Peyer's patch (tissue), 4 donors: ENCODE data around the gene KDM2B. TPM values are rescaled to one million over a fixed set of nuclear protein-coding genes. Genes with fewer than 3 reads are reported as not detected.
"Not testable (repeated sequence)": the region's sequence is repeated elsewhere in the genome, so short reads cannot be mapped to it uniquely, and the experiment has no call there.

Source experiments
- DNase-seq, 3 donors: peaks; one replicate each; pipeline ENCODE4 v3.0.0-alpha.2; 2017 to 2019
- H3K27ac ChIP-seq, 4 donors: fragments of 200-600 bp; sonication (generic); one replicate each; pipeline ENCODE4 v1.5.1; 2016 to 2019
- H3K27me3 ChIP-seq, 2 donors: fragments of 200-600 bp; sonication (generic); one replicate each; pipeline ENCODE4 v1.5.1; 2019
- H3K36me3 ChIP-seq, 3 donors: fragments of 200-600 bp; sonication (generic); one replicate each; pipeline ENCODE4 v1.5.1; 2016 to 2019
- H3K4me1 ChIP-seq, 4 donors: fragments of 200-600 bp; sonication (generic); one replicate each; pipeline ENCODE4 v1.5.1; 2016 to 2019
- H3K4me3 ChIP-seq, 4 donors: fragments of 200-600 bp; sonication (generic); 1 replicate in 3 of 4; 2 replicates in 1 of 4; pipeline ENCODE4 v1.5.1; 2016 to 2019; ENCODE audit warnings: mild to moderate bottlenecking in 1 of 4
- H3K9me3 ChIP-seq, 4 donors: fragments of 200-600 bp; sonication (generic); one replicate each; pipeline ENCODE4 v1.5.1; 2016 to 2019; ENCODE audit warnings: mild to moderate bottlenecking in 1 of 4
- POLR2A ChIP-seq, 2 donors: fragments of 450-650 bp; IDR thresholded peaks; one replicate each; pipeline ENCODE4 v1.5.1; 2017; ENCODE audit warnings: antibody characterized with exemption in 2 of 2, mild to moderate bottlenecking in 2 of 2, moderate library complexity in 2 of 2
- small RNA-seq, 2 donors: library from RNA; depleted of rRNA; stranded (forward); fragments of <200 nt; gene quantifications; one replicate each; pipeline ENCODE3, GENCODE V24; 2016
- total RNA-seq, 4 donors: library from RNA; depleted of rRNA; stranded (reverse); fragments of >200 nt; gene quantifications; one replicate each; pipeline ENCODE4 v1.1.0, GENCODE V29; 2016
- TF ChIP-seq, protein P1 (sequence below), 6 experiments: fragments of 450-650 bp in 4 of 6; fragments of 200-600 bp in 2 of 6; sonication (generic) in 1 of 6; IDR thresholded peaks; one replicate each; pipeline ENCODE4 v1.5.1; 2017 to 2019; ENCODE audit warnings: antibody characterized with exemption in 6 of 6, mild to moderate bottlenecking in 3 of 6, moderate library complexity in 1 of 6

KDM2B gene
- total RNA-seq, 4 donors from 2014 or later: 10.0 to 115 (median 33.7) TPM

DNA sequence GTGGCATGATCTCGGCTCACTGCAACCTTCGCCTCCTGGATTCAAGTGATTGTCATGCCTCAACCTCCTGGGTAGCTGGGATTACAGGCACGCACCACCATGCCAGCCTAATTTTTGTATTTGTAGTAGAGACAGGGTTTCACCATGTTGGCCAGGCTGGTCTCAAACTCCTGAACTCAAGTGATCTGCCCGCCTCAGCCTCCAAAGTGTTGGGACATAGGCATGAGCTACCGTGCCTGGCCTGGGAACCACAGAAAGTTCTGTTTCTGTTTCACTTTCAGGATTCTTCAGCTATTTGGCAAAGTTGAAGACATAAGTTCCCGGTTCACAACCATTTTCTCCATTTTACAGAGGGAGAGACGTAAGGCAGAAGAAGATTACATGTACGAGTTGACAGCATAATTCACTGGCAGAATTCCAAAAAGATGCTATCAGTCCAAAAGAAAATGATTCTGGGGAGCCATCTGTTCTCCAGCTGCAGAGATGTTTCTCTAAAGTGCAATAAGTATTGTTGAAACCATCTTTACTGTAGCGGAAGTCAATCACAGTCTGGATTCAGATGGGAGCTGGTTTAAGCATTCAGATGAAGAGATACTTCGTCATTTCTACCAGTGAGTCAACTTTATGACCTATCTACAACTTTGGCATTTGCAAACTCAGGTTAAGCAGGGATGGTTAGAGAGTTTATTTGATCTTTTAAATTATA, 189.1 kb downstream of the KDM2B start:
- H3K27ac ChIP-seq: peak overlapping the region; percentile 16 to 54 (median 41)

DNA sequence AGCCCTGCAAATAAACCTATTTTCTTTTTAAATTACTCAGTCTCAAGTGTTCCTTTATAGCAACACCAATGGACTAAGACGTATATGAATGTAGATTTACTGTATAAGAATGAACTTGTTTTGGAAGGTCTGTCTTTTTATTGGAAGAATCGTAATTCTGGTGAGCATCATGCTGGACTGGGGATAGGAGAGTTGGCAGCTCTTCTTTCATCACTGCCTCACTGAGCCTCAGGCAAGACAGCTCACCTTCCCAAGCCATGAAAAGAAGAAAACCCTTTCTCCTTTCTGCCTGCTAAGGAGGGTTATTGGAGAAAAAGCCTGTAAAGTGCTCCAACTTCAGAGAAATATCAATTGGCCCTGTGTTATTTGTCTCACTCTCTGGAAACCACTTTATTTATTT, 190.0 kb downstream of the KDM2B start:
- no peak overlapping the region for H3K27ac ChIP-seq
- H3K36me3 ChIP-seq: no peaks in the 10 kb centered on the region
- no peaks in the 10 kb centered on the region for H3K4me1 ChIP-seq
- H3K4me3 ChIP-seq: no peak overlapping the region
- no peak for TF ChIP-seq POLR2A (IDR thresholded peaks at IDR 0.05)
- no peak for DNase-seq
- H3K9me3 ChIP-seq: no peaks in the 10 kb centered on the region
- no peaks in the 10 kb centered on the region for H3K27me3 ChIP-seq

More for the DNA sequence above, 189.1 kb downstream of the KDM2B start:
- H3K4me3 ChIP-seq: peak overlapping the region in 3 of 4 donors; percentile 14 to 30 (median 18)
- no peaks in the 10 kb centered on the region for H3K27me3 ChIP-seq
- no peaks in the 10 kb centered on the region for H3K4me1 ChIP-seq
- H3K36me3 ChIP-seq: no peaks in the 10 kb centered on the region
- TF ChIP-seq, protein P1, sequence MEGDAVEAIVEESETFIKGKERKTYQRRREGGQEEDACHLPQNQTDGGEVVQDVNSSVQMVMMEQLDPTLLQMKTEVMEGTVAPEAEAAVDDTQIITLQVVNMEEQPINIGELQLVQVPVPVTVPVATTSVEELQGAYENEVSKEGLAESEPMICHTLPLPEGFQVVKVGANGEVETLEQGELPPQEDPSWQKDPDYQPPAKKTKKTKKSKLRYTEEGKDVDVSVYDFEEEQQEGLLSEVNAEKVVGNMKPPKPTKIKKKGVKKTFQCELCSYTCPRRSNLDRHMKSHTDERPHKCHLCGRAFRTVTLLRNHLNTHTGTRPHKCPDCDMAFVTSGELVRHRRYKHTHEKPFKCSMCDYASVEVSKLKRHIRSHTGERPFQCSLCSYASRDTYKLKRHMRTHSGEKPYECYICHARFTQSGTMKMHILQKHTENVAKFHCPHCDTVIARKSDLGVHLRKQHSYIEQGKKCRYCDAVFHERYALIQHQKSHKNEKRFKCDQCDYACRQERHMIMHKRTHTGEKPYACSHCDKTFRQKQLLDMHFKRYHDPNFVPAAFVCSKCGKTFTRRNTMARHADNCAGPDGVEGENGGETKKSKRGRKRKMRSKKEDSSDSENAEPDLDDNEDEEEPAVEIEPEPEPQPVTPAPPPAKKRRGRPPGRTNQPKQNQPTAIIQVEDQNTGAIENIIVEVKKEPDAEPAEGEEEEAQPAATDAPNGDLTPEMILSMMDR (IDR thresholded peaks at IDR 0.05): no peak
- no peak for TF ChIP-seq POLR2A (IDR thresholded peaks at IDR 0.05)
- DNase-seq: peak in 2 of 3 donors; percentile 26 to 55
- H3K9me3 ChIP-seq: no peaks in the 10 kb centered on the region

DNA sequence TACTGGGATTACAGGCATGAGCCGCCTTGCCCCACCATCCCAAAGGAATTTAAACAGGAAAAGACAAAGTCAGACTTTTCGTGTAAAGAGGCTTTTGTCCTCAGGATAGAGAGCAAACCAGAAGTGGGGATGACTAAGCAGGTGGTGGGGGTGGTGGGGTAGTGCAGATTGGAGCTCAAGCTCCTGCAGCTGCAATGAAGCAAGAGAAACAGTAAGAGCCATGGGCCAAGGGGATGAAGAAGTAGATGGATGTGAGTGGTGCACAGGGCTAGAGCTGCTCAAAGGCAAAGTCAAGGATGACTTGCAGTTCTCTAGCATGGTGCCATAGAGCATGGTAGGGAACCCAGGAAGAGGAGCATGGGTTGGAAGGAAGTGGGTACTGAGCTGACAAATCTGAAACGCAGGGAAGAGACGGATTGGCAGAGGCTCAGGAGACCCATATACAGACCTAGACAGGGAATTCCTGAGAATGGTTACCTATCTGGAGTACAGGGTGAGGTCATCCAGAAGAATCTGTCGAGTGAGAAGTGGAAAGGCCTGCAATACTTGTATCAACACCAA, 192.3 kb downstream of the KDM2B start:
- no peak for DNase-seq

DNA sequence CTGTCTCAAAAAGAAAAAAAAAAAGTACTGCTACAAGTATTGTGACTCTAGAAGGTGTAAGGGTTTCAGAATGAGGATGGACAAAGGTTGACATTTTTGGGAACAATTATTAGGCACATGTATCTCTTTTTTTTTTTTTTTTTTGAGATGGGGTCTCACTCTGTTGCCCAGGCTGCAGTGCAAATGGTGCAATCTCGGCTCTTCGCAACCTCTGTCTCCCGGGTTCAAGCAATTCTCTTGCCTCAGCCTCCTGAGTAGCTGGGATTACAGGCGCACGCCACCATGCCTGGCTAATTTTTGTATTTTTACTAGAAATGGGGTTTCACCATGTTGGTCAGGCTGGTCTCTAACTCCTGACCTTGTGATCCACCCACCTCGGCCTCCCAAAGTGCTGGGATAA, 195.9 kb downstream of the KDM2B start:
- H3K27ac ChIP-seq, H3K27me3 ChIP-seq, H3K9me3 ChIP-seq, DNase-seq, H3K4me3 ChIP-seq, H3K36me3 ChIP-seq, H3K4me1 ChIP-seq: not testable (repeated sequence)

More for the DNA sequence above, 192.3 kb downstream of the KDM2B start:
- no peaks in the 10 kb centered on the region for H3K4me1 ChIP-seq
- TF ChIP-seq, protein P1 (IDR thresholded peaks at IDR 0.05): no peak
- TF ChIP-seq POLR2A (IDR thresholded peaks at IDR 0.05): no peak
- no peak overlapping the region for H3K4me3 ChIP-seq
- H3K36me3 ChIP-seq: no peaks in the 10 kb centered on the region
- no peaks in the 10 kb centered on the region for H3K9me3 ChIP-seq
- H3K27me3 ChIP-seq: no peaks in the 10 kb centered on the region
- no peak overlapping the region for H3K27ac ChIP-seq

DNA sequence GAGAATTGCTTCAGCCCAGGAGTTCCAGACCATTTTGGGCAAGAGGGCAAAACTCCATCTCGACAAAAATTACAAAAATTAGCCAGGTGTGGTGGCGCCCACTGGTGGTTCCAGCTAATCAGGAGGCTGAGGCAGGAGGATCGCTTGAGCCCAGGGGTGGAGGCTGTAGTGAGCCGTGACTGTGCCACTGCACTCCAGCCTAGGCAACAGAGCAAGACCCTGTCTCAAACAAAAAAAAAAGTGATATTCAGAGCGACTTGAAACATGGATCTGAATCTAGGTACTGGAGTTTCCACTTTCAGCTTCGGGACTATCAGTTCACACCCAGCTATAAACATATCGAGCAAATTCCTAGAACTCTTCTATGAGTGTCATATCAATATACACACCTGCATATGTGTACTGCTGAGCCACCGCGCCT, 197.2 kb downstream of the KDM2B start:
- no peak overlapping the region for H3K4me3 ChIP-seq
- H3K27ac ChIP-seq: no peak overlapping the region
- H3K4me1 ChIP-seq: no peaks in the 10 kb centered on the region
- no peak for DNase-seq
- no peaks in the 10 kb centered on the region for H3K9me3 ChIP-seq
- H3K36me3 ChIP-seq: no peaks in the 10 kb centered on the region
- TF ChIP-seq POLR2A (IDR thresholded peaks at IDR 0.05): no peak
- TF ChIP-seq, protein P1 (IDR thresholded peaks at IDR 0.05): peak in 3 of 6 experiments; percentile 20 to 37 (median 33)
- H3K27me3 ChIP-seq: no peaks in the 10 kb centered on the region

DNA sequence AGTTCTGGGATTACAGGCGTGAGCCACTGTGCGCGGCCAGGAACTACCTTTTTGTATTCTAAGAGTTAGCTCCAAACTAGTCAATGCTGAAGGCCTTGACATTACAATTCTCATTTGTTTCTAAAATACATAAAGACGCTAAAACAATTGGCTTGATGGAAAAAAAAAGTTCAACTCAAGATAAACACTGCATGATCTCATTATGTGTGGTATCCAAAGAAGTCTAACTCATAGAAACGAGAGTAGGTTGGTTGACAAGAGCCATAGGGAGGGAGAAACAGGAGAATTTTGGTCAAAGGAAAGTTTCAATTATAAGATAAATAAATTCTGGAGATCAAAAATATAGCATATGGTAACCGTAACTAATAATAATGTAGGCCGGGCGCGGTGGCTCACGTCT, 200.9 kb downstream of the KDM2B start:
- no peaks in the 10 kb centered on the region for H3K9me3 ChIP-seq
- H3K27ac ChIP-seq: no peak overlapping the region
- H3K4me3 ChIP-seq: no peak overlapping the region
- DNase-seq: no peak
- no peaks in the 10 kb centered on the region for H3K27me3 ChIP-seq
- H3K4me1 ChIP-seq: no peaks in the 10 kb centered on the region
- H3K36me3 ChIP-seq: no peaks in the 10 kb centered on the region
- TF ChIP-seq POLR2A (IDR thresholded peaks at IDR 0.05): no peak
- TF ChIP-seq, protein P1 (IDR thresholded peaks at IDR 0.05): no peak

Small RNAs within 50 kb of the gene (small RNA-seq; reads per million reads assigned to genes)
- 0 reads per million in 2 donors for gene RNU6-1004P

Other genes starting within 250 kb of the KDM2B start
- gene ANAPC5, start 228.6 kb downstream of the KDM2B start, total RNA-seq: 100 to 1,000 TPM; 101 to 381 (median 139) TPM
- 10 to 100 TPM; 50.4 to 83.4 (median 72.9) TPM for gene RNF34, start 180.9 kb downstream of the KDM2B start, total RNA-seq
- gene ORAI1, start 45.5 kb upstream of the KDM2B start, total RNA-seq: 10 to 100 TPM in 2 of 4 donors, 1 to 10 TPM in 2; 3.3 to 17.4 (median 8.7) TPM
- not detected for gene MORN3, start 88.6 kb upstream of the KDM2B start, total RNA-seq
- gene TMEM120B, start 131.7 kb upstream of the KDM2B start, total RNA-seq: 1 to 10 TPM; 3.7 to 8.6 (median 5.2) TPM
- 100 to 1,000 TPM in 2 of 4 donors, 10 to 100 TPM in 2; 31.4 to 134 (median 91.0) TPM for gene RHOF, start 212.7 kb upstream of the KDM2B start, total RNA-seq
- gene SETD1B, start 223.0 kb upstream of the KDM2B start, total RNA-seq: 10 to 100 TPM; 15.4 to 30.5 (median 25.3) TPM